H9 (cell line): ENCODE data around the gene NUPR1. TPM values are rescaled to one million over a fixed set of nuclear protein-coding genes. Genes with fewer than 3 reads are reported as not detected.

ENCODE experiments used
- DNase-seq: peaks from one replicate; pipeline ENCODE4 v3.0.0-alpha.2; 2017
- H2AFZ ChIP-seq: one replicate; pipeline ENCODE4 v1.6.1; 2013; ENCODE audit warnings: mild to moderate bottlenecking, low read length, control low read depth, moderate library complexity
- H2AK5ac ChIP-seq: 2 replicates; pipeline ENCODE4 v1.6.1; 2013; ENCODE audit warnings: low read length, control low read depth, mixed read lengths; ENCODE audit not compliant: insufficient read length
- H2BK120ac ChIP-seq: one replicate; pipeline ENCODE4 v1.6.1; 2013; ENCODE audit warnings: low read depth, mild to moderate bottlenecking, low read length, control low read depth, inconsistent platforms; ENCODE audit not compliant: poor library complexity, severe bottlenecking
- H2BK12ac ChIP-seq: 2 replicates; pipeline ENCODE4 v1.6.1; 2013; ENCODE audit warnings: low read length, control low read depth, mixed read lengths, low read depth; ENCODE audit not compliant: insufficient read length
- H2BK15ac ChIP-seq: 2 replicates; pipeline ENCODE4 v1.6.1; 2013; ENCODE audit warnings: low read depth, low read length, control low read depth
- H2BK20ac ChIP-seq: one replicate; pipeline ENCODE4 v1.6.1; 2013; ENCODE audit warnings: low read depth, mild to moderate bottlenecking, low read length, control low read depth, inconsistent platforms; ENCODE audit not compliant: poor library complexity, severe bottlenecking
- H2BK5ac ChIP-seq: 2 replicates; pipeline ENCODE4 v1.6.1; 2013; ENCODE audit warnings: low read length, control low read depth, mixed read lengths; ENCODE audit not compliant: insufficient read length
- H3K14ac ChIP-seq: 2 replicates; pipeline ENCODE4 v1.6.1; 2013; ENCODE audit warnings: low read length, control low read depth; ENCODE audit not compliant: insufficient read depth
- H3K18ac ChIP-seq: 2 replicates; pipeline ENCODE4 v1.6.1; 2013; ENCODE audit warnings: low read depth, mild to moderate bottlenecking, mixed read lengths, low read length, control low read depth; ENCODE audit not compliant: insufficient read length
- H3K23ac ChIP-seq: 2 replicates; pipeline ENCODE4 v1.6.1; 2013; ENCODE audit warnings: low read length, control low read depth, mixed read lengths, low read depth; ENCODE audit not compliant: insufficient read length
- H3K23me2 ChIP-seq: 2 replicates; pipeline ENCODE4 v1.6.1; 2013; ENCODE audit warnings: low read depth, mild to moderate bottlenecking, mixed read lengths, low read length, control low read depth; ENCODE audit not compliant: insufficient read length, poor library complexity, severe bottlenecking
- H3K27ac ChIP-seq: 2 replicates; pipeline ENCODE4 v1.5.1; 2013; ENCODE audit warnings: low read length, control low read depth, mixed read lengths, low read depth; ENCODE audit not compliant: insufficient read length
- H3K27me3 ChIP-seq: 2 replicates; pipeline ENCODE4 v1.6.1; 2013; ENCODE audit warnings: low read length, control low read depth, inconsistent platforms; ENCODE audit not compliant: insufficient read depth
- H3K4ac ChIP-seq: 2 replicates; pipeline ENCODE4 v1.6.1; 2013; ENCODE audit warnings: low read depth, mild to moderate bottlenecking, control low read depth, inconsistent platforms, low read length, moderate library complexity
- H3K4me1 ChIP-seq: 2 replicates; pipeline ENCODE4 v1.6.1; 2013; ENCODE audit warnings: low read length, control low read depth, inconsistent platforms; ENCODE audit not compliant: insufficient read depth
- H3K4me2 ChIP-seq: 2 replicates; pipeline ENCODE4 v1.6.1; 2013; ENCODE audit warnings: low read length, control low read depth, mixed read lengths; ENCODE audit not compliant: insufficient read length, insufficient read depth
- H3K56ac ChIP-seq: 2 replicates; pipeline ENCODE4 v1.6.1; 2013; ENCODE audit warnings: low read depth, mild to moderate bottlenecking, mixed read lengths, low read length, control low read depth; ENCODE audit not compliant: insufficient read length
- H3K79me1 ChIP-seq: 2 replicates; pipeline ENCODE4 v1.6.1; 2013; ENCODE audit warnings: low read depth, mild to moderate bottlenecking, moderate library complexity, low read length, control low read depth, inconsistent platforms; ENCODE audit not compliant: insufficient read depth, poor library complexity, severe bottlenecking
- H3K79me2 ChIP-seq: 2 replicates; pipeline ENCODE4 v1.6.1; 2013; ENCODE audit warnings: low read length, control low read depth, inconsistent platforms; ENCODE audit not compliant: insufficient read depth
- H3K9ac ChIP-seq: 2 replicates; pipeline ENCODE4 v1.6.1; 2013; ENCODE audit warnings: low read length, control low read depth, mixed read lengths; ENCODE audit not compliant: insufficient read length; ENCODE audit errors: extremely low read depth
- H3K9me3 ChIP-seq: one replicate; pipeline ENCODE4 v1.6.1; 2013; ENCODE audit warnings: low read depth, low read length, inconsistent platforms; ENCODE audit not compliant: control insufficient read depth
- H3T11ph ChIP-seq: one replicate; pipeline ENCODE4 v1.6.1; 2013; ENCODE audit warnings: mild to moderate bottlenecking, low read length, control low read depth, inconsistent platforms
- H4K20me1 ChIP-seq: one replicate; pipeline ENCODE4 v1.6.1; 2013; ENCODE audit not compliant: control insufficient read depth, insufficient read length, insufficient read depth
- H4K5ac ChIP-seq: 2 replicates; pipeline ENCODE4 v1.6.1; 2013; ENCODE audit warnings: low read depth, mild to moderate bottlenecking, mixed read lengths, low read length, control low read depth; ENCODE audit not compliant: insufficient read length
- H4K8ac ChIP-seq: replicated peaks from 2 replicates; pipeline ENCODE4 v1.6.1; 2013; ENCODE audit warnings: low read length, control low read depth, mixed read lengths, low read depth; ENCODE audit not compliant: insufficient read length
- H4K91ac ChIP-seq: 2 replicates; pipeline ENCODE4 v1.6.1; 2013; ENCODE audit warnings: low read depth, mild to moderate bottlenecking, moderate library complexity, mixed read lengths, low read length, control low read depth; ENCODE audit not compliant: insufficient read length
- H3K27ac Mint-ChIP-seq, 3 experiments: 2 replicates in 2 of 3; 3 replicates in 1 of 3; pipeline ENCODE4 v1.8.0; 2020 to 2021; ENCODE audit warnings: mixed read lengths in 3 of 3, mild to moderate bottlenecking in 1 of 3, moderate library complexity in 1 of 3
- H3K27me3 Mint-ChIP-seq: 2 replicates; pipeline ENCODE4 v1.8.0; 2021; ENCODE audit warnings: low read depth, mild to moderate bottlenecking, moderate library complexity, mixed read lengths
- H3K36me3 Mint-ChIP-seq, 3 experiments: 2 replicates in 2 of 3; 3 replicates in 1 of 3; pipeline ENCODE4 v1.8.0; 2020 to 2021; ENCODE audit warnings: low read depth in 3 of 3, mixed read lengths in 3 of 3; ENCODE audit not compliant: insufficient read depth in 1 of 3
- H3K4me1 Mint-ChIP-seq, 2 experiments: 2 replicates each; pipeline ENCODE4 v1.8.0; 2020; ENCODE audit warnings: mixed read lengths in 2 of 2
- H3K4me3 Mint-ChIP-seq, 2 experiments: 2 replicates in 1 of 2; 3 replicates in 1 of 2; pipeline ENCODE4 v1.8.0; 2020 to 2021; ENCODE audit warnings: mild to moderate bottlenecking in 2 of 2, mixed read lengths in 2 of 2, moderate library complexity in 1 of 2
- H3K9me3 Mint-ChIP-seq, 2 experiments: 2 replicates in 1 of 2; 3 replicates in 1 of 2; pipeline ENCODE4 v1.8.0; 2020; ENCODE audit warnings: mild to moderate bottlenecking in 2 of 2, mixed read lengths in 2 of 2, moderate library complexity in 1 of 2
- CTCF ChIP-seq: fragments of 200-600 bp; sonication (generic); conservative IDR thresholded peaks from 3 replicates; pipeline ENCODE4 v1.8.0; 2021; ENCODE audit warnings: antibody characterized with exemption, mild to moderate bottlenecking
- WGBS: extraction: QIAGEN DNeasy Blood & Tissue Kit; methylation state at CpG from one replicate; pipeline ENCODE4 v1.1.7; 2013; ENCODE audit warnings: missing lambda C conversion rate, low lambda C conversion rate, mixed read lengths; ENCODE audit not compliant: insufficient read length; ENCODE audit errors: extremely low coverage; 5-methylcytosine and 5-hydroxymethylcytosine counted together
- total RNA-seq: library from RNA; stranded (reverse); gene quantifications from 2 replicates; pipeline ENCODE4 v1.2.1, GENCODE V29; 2021

Gene NUPR1
- total RNA-seq, 1 experiment from 2014 or later = 0.35 TPM

- Histone ChIP-seq H2AK5ac (no peak overlapping the region), H3K79me1 (no peaks in the 10 kb centered on the region), H4K8ac (no peak overlapping the region), H3K9ac (no peak overlapping the region), H3K79me2 (no peaks in the 10 kb centered on the region), H3K56ac (no peak overlapping the region), H2BK20ac (no peak overlapping the region), H3K14ac (no peak overlapping the region), H3T11ph (no peak overlapping the region), H2BK5ac (no peak overlapping the region), H3K27me3 (no peaks in the 10 kb centered on the region), H3K27ac (no peak overlapping the region), H4K20me1 (peaks cover 3% of the 10 kb centered on the region), H3K23me2 (no peaks in the 10 kb centered on the region), H2BK120ac (no peak overlapping the region), H4K91ac (no peak overlapping the region), H3K4me1 (no peaks in the 10 kb centered on the region), H2BK15ac (no peak overlapping the region), H3K9me3 (no peaks in the 10 kb centered on the region), H3K23ac (no peak overlapping the region), H2BK12ac (no peak overlapping the region), H3K18ac (no peak overlapping the region), H2AFZ (no peak overlapping the region), H3K4ac (no peak overlapping the region), H4K5ac (no peak overlapping the region), H3K4me2 (no peak overlapping the region)
- H3K27ac Mint-ChIP-seq = no peak overlapping the region
- no peak for DNase-seq
- 0 out of 4 replicates have a peak, but pooled peaks cover 0 to 2% of the 10 kb centered on the region in 2 experiments for H3K4me1 Mint-ChIP-seq
- TF ChIP-seq CTCF = no peak
- no peaks in the 10 kb centered on the region for H3K36me3 Mint-ChIP-seq
- H3K9me3 Mint-ChIP-seq = no peaks in the 10 kb centered on the region
- H3K4me3 Mint-ChIP-seq = no peak overlapping the region
- WGBS = no CpG with 5 or more reads among the region's 10 CpGs
- H3K27me3 Mint-ChIP-seq = peaks cover 19% of the 10 kb centered on the region
Measured at GRCh38 chr16:28499854-28500253, 38.9 kb downstream of the NUPR1 start.
